ENCODE measurements around the gene RNASET2.

- TF ChIP-seq, protein P1, sequence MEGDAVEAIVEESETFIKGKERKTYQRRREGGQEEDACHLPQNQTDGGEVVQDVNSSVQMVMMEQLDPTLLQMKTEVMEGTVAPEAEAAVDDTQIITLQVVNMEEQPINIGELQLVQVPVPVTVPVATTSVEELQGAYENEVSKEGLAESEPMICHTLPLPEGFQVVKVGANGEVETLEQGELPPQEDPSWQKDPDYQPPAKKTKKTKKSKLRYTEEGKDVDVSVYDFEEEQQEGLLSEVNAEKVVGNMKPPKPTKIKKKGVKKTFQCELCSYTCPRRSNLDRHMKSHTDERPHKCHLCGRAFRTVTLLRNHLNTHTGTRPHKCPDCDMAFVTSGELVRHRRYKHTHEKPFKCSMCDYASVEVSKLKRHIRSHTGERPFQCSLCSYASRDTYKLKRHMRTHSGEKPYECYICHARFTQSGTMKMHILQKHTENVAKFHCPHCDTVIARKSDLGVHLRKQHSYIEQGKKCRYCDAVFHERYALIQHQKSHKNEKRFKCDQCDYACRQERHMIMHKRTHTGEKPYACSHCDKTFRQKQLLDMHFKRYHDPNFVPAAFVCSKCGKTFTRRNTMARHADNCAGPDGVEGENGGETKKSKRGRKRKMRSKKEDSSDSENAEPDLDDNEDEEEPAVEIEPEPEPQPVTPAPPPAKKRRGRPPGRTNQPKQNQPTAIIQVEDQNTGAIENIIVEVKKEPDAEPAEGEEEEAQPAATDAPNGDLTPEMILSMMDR (IDR thresholded peaks at IDR 0.05), result no peak
- TF ChIP-seq EZH2phosphoT487 (IDR thresholded peaks at IDR 0.05) (no peak), EZH2 (IDR thresholded peaks at IDR 0.05) (no peak)
Observed at GRCh38 chr6:166901626-166902025, 54.7 kb downstream of the RNASET2 start.

All from neural progenitor cell (in vitro differentiated cells).